ENCODE measurements around the gene CLEC19A.

DNA sequence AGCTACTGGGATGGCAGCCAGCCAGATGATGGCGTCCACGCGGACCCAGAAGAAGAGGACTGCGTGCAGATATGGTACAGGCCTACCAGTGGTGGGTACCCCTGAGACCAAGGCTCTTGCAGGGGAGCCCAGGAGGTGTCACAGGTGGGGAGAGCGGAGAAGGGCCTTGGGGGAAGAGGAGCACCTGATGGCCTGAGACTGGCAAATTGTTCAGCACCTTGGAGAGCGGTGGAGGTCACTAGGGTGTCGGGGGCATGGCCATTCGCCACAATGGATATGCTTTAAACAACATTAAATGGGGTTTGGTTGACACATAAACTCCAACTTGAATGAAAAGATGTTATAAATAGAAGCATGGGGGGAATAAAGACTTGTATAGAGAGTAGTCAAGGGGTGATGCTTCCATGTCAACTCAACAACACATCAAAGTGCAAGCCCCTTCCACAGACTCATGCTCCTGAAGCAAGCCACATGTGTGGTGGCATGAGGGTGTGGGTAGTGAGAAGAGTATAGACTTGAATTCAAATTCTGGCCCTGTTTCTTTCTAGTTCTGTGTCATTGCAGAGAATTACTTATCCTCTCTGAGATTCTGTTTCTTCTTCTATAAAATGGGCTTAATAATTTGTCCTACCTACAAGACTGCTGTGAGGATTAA, 22.2 kb downstream of the CLEC19A start:
- TF ChIP-seq CTCF (IDR thresholded peaks at IDR 0.05 in 8 of 11, conservative IDR thresholded peaks at IDR 0.05 in 3 of 11) = no peak
- TF ChIP-seq POLR2AphosphoS5 (IDR thresholded peaks at IDR 0.05) = no peak
